HL-60/S4 (cell line): ENCODE measurements around the gene THBS2.

Experiments used
- in situ Hi-C: fragments of 300-500 bp; cut with MboI; formaldehyde crosslinking; loops from 2 replicates; pipeline ENCODE4 v1.14.3; 2022; ENCODE audit warnings: low sequenced_read_pairs

Gene THBS2

DNA sequence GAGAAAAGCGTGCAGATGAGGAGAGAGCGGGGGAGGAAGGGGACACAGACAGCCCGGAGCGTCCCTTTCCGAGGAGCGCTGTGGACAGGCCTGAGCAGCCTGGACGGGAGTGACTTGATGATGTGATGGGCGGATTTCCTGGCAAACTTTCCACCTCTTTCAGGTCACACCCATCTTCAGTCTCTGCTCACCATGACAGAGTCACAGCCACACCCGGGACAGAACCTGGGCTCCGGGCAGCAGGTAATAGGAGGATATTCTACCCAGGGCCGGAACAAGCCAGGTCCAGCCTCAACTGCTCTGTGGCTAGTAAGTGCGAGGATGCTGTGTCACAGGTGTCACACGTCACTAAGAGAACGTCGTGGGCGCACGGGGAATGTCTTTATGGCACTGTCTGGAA lies 84.3 kb downstream of the THBS2 start:
- in situ Hi-C loops, result no loop called here

DNA sequence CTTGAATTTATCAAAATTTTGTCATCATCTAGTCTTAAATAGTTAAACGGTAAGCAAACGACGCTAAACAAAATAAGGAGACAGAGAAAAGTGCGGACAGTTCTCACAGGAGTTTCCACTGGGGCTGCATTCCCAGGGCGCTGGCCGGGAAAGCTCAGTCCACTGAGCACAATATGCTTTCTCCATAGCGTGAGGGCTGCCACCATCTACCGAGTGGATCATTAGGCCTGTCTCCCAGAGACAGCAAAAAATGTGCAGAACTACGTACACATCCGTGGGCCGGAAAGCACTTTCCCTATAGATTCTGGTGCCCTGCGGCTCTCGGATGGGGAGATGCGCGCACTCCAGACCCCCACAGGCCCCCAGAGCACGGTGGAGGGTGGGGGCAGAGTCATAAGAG lies 84.9 kb downstream of the THBS2 start:
- in situ Hi-C loops, result no loop called here

DNA sequence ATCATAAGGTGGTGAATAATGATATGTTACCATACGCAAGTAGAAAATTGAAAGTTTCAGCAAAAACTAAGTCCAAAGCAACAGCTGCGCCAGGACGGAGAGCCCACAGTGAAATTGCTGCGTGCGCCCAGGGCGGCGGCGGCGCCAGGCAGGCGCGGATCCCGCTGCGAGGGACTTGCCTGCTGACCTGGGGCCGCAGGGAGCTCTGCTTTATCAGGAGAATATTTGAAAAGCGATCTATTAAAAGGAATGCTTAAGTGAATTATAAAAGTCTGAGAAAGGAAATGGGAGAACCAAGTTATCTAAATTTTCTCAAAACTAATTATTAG lies 85.4 kb downstream of the THBS2 start:
- in situ Hi-C loops, result no loop called here

DNA sequence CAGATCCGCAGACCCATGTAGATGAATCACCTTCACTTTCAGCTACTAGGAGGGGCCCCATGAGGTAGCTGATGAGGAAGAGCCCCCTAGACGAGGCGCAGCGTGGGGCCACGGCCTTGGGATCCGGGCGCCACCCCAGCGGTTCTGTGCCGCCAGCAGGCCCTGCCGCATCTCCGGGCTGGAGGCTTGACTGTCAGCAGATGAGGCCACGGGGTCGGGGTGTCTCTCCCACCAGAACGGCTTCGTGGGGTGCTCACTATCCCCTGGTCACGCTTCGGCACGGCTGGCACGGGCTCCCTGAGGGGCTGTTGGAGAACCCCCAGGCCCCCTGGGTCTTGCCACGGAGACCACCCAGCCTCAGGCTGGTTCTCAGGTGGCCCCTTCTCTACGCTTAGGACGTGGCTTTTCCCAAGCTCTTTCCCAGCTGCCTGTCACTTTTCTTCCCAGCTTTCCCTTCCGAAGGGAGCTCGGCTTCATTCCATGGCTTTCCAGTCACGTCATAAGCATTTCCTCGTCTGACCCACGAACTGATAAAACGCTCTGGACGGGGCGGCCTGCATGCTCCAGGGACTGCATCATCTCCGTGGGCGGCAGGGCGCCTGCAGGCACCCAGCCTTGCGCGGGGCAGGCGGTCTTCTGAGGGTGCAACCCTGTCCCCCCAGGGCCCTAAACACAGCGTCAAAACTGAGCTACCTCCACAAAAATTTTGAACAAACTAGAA lies 85.9 kb downstream of the THBS2 start:
- in situ Hi-C loops, result no loop called here

DNA sequence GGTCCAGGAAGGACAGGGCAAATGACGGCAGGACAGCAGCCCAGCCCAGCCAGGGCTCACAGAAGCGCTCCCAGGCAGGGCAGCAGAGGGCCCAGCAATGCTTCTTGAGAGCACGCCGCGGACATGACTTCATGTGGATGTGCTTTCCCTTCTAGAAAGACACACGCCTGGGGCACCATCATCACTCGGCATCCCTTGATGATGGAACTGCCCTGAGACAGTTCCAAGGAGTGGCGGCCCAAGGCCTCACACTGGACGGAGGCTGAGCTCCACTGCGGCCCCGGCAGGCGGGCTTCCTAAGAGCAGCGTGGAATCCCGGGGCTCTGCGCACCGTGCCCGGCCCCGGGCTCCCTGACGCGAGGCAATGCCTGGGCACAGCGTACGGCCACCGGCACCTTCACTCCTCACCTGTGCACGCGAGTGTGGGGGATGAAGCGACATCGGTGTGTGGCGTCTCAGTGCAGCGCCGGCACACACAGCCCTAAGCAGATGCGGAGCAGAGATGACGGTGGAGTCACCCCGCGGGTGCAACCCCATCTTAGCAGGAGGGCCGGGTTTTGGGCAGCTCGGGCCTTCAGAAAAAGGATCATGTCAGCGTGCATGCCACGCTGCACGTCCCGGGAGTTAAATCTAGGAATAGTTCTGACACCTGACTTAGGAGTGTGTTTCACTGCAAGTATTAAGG lies 86.6 kb downstream of the THBS2 start:
- in situ Hi-C loops, result no loop called here
